Subcutaneous adipose tissue (tissue), 4 donors: ENCODE data around the gene CDKN1A. TPM values are rescaled to one million over a fixed set of nuclear protein-coding genes. Genes with fewer than 3 reads are reported as not detected.

Experiments used
- CTCF ChIP-seq: fragments of 450-650 bp; IDR thresholded peaks from one replicate; pipeline ENCODE4 v1.5.1; 2016; ENCODE audit warnings: low read depth, mild to moderate bottlenecking, control low read depth, antibody characterized with exemption, moderate library complexity
- total RNA-seq, 4 donors: library from RNA; depleted of rRNA; stranded (reverse); fragments of >200 nt; gene quantifications; one replicate each; pipeline ENCODE4 v1.1.0, GENCODE V29; 2016

Gene CDKN1A
- total RNA-seq, 4 donors from 2014 or later: 75.7 to 120 (median 104) TPM

GRCh38 chr6:36695414-36695813, 16.9 kb downstream of the CDKN1A start:
- TF ChIP-seq CTCF: no peak

- no peak for TF ChIP-seq CTCF
Observed at GRCh38 chr6:36697481-36697903, 19.0 kb downstream of the CDKN1A start, which contains the start of gene RAB44. RAB44 (plus strand) TSS chr6:36697826; CDS start chr6:36704236, 6,410 bp downstream.

GRCh38 chr6:36698196-36698595, 19.7 kb downstream of the CDKN1A start:
- TF ChIP-seq CTCF: no peak

GRCh38 chr6:36698871-36699271, 20.4 kb downstream of the CDKN1A start:
- no peak for TF ChIP-seq CTCF

GRCh38 chr6:36699348-36699747, 20.8 kb downstream of the CDKN1A start:
- no peak for TF ChIP-seq CTCF

- no peak for TF ChIP-seq CTCF
Observed at GRCh38 chr6:36700071-36700812, 21.7 kb downstream of the CDKN1A start.

- no peak for TF ChIP-seq CTCF
Observed at GRCh38 chr6:36700831-36701230, 22.3 kb downstream of the CDKN1A start.
